Ovary (tissue), 9 donors: ENCODE data around the gene SLC5A7. TPM values are rescaled to one million over a fixed set of nuclear protein-coding genes. Genes with fewer than 3 reads are reported as not detected.

Experiments
- DNase-seq, 5 donors: peaks; one replicate each; pipeline ENCODE4 v3.0.0-alpha.2; 2019 to 2020
- H3K27ac ChIP-seq, 2 donors: fragments of 200-600 bp; one replicate each; pipeline versions ENCODE4 v1.5.1 to v1.8.0; 2019 to 2022
- H3K27me3 ChIP-seq: fragments of 200-600 bp; one replicate; pipeline ENCODE4 v1.8.0; 2022
- H3K36me3 ChIP-seq: fragments of 200-600 bp; sonication (generic); one replicate; pipeline ENCODE4 v1.5.1; 2019
- H3K4me1 ChIP-seq: one replicate; pipeline ENCODE4 v1.8.1; 2013; ENCODE audit warnings: mild to moderate bottlenecking, moderate library complexity; ENCODE audit not compliant: insufficient read depth
- H3K4me3 ChIP-seq: fragments of 200-600 bp; sonication (generic); one replicate; pipeline ENCODE4 v1.5.1; 2017
- H3K9me3 ChIP-seq, 2 donors: fragments of 200-600 bp in 1 of 2; sonication (generic) in 1 of 2; one replicate each; pipeline versions ENCODE4 v1.5.1 to v1.8.1; 2013 to 2019; ENCODE audit warnings: mild to moderate bottlenecking in 1 of 2, moderate library complexity in 1 of 2
- EP300 ChIP-seq: sonication (generic); formaldehyde crosslinking; IDR thresholded peaks from one replicate; pipeline ENCODE4 v1.6.1; 2017; ENCODE audit warnings: antibody characterized with exemption
- POLR2A ChIP-seq: fragments of 450-650 bp; IDR thresholded peaks from one replicate; pipeline ENCODE4 v1.6.1; 2017; ENCODE audit warnings: antibody characterized with exemption, mild to moderate bottlenecking, moderate library complexity
- WGBS, 3 donors: extraction: QIAGEN DNeasy Blood & Tissue Kit in 1 of 3; methylation state at CpG; one replicate each; pipeline versions ENCODE4 v1.1.5 to v1.1.7; 2013 to 2017; 5-methylcytosine and 5-hydroxymethylcytosine counted together
- intact Hi-C, 4 donors: fragments of 100-400 bp; cut with DNase I; formaldehyde crosslinking; loops; one replicate each; pipeline versions ENCODE4 v1.11.0 to v1.15.1; 2022 to 2023
- polyA plus RNA-seq, 2 donors: library from polyadenylated mRNA; stranded (reverse); fragments of 200-250 nt in 1 of 2; fragments of 350-450 nt in 1 of 2; fragmentation: Illumina TruSeq in 1 of 2; extraction: RNeasy Lipid Tissue Mini Kit (QIAGEN cat#74804) in 1 of 2; gene quantifications; one replicate each; pipeline ENCODE4 v1.2.3, GENCODE V29; 2013 to 2014
- total RNA-seq, 7 donors: library from RNA; depleted of rRNA in 2 of 7; stranded (reverse); fragments of >200 nt in 2 of 7; fragmentation: NEBNext Ultra II Directional in 3 of 7; extraction: Animal tissue kit (Norgen Biotek cat#: 25700) in 3 of 7; gene quantifications; one replicate each; pipeline versions ENCODE4 v1.1.0 to v1.2.4, GENCODE V29; 2016 to 2023
- TF ChIP-seq, protein P1 (sequence below), 3 donors: fragments of 450-650 bp in 2 of 3; fragments of 200-600 bp in 1 of 3; IDR thresholded peaks; one replicate each; pipeline versions ENCODE4 v1.5.1 to v1.8.0; 2016 to 2022; ENCODE audit warnings: antibody characterized with exemption in 3 of 3, mild to moderate bottlenecking in 1 of 3
- donor health status: DM: no; HTN: no; CAD: no; lungs with moderate emphysema.
- donor health status: DM: no; HTN: no; CAD: no.
- donor health status: Bipolar disorder and iron deficiency.
- donor health status: DM: yes; HTN: yes; CAD: no.
- donor health status: DM: no; HTN: no; CAD: no.
- donor health status: DM: yes; HTN: yes; CAD: no.

Gene SLC5A7
- total and polyA plus RNA-seq, 9 donors = 0.02 to 0.61 (median 0.48) TPM; not detected in 5

DNA sequence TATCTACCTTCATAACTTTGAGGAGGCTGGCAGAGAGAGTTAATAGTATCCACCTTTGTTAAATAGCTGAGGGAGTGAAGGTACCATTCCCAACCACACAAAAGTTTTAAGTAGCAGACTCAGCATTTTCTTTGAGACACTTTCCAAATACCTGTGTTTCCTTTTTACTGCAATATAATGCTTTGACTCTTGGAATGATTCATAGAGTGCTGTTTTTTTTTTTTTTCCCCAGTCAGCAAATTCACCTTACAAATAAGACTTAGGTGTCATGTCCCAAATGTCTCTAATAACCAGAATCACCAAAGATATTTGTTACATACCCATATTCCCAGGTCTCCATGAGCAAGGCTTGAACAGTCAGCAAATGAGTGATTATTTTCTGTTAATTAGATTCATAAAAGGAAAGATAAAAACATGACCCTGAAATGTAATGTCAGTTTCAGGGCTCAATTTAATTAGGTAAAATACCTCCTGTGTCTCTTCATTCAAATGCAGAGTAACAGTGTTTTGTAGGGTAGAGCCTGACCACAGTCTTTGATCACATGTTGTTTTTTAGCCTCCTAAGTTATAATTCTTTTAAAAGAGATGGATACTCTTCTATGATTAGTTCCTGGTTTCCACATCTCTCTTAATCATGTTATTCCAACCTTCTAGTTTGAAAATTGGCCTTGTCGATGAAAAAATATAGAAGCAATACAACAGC is 39.9 kb downstream of the SLC5A7 start:
- Histone ChIP-seq H3K27me3 (no peaks in the 10 kb centered on the region), H3K9me3 (no peaks in the 10 kb centered on the region), H3K27ac (no peak overlapping the region), H3K4me1 (no peaks in the 10 kb centered on the region), H3K4me3 (no peak overlapping the region), H3K36me3 (no peaks in the 10 kb centered on the region)
- TF ChIP-seq, protein P1, sequence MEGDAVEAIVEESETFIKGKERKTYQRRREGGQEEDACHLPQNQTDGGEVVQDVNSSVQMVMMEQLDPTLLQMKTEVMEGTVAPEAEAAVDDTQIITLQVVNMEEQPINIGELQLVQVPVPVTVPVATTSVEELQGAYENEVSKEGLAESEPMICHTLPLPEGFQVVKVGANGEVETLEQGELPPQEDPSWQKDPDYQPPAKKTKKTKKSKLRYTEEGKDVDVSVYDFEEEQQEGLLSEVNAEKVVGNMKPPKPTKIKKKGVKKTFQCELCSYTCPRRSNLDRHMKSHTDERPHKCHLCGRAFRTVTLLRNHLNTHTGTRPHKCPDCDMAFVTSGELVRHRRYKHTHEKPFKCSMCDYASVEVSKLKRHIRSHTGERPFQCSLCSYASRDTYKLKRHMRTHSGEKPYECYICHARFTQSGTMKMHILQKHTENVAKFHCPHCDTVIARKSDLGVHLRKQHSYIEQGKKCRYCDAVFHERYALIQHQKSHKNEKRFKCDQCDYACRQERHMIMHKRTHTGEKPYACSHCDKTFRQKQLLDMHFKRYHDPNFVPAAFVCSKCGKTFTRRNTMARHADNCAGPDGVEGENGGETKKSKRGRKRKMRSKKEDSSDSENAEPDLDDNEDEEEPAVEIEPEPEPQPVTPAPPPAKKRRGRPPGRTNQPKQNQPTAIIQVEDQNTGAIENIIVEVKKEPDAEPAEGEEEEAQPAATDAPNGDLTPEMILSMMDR (IDR thresholded peaks at IDR 0.05) = no peak
- TF ChIP-seq POLR2A (no peak), EP300 (no peak)
- WGBS, 3 donors = 61 to 78% (median 76%) methylated on average over 1 of the region's 1 CpG
- DNase-seq = no peak
- intact Hi-C loops = no loop called here

DNA sequence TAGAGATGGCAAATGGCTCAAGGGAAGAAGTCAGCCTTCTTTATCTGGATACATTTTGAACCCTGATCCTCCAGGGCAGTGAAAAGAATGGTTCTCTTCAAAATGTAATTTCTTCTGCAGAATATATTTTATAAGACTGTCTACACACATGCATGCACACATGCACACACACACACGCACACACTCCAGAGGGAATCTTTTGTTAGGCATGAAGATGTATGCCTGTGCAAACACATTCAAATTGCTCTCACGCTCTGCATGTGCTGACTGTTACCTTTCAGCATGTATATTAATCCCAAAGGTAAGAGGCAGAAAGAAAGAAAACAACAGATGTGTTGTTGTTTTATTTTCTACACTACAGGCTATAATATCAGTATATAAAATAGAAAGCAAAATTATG is 43.2 kb downstream of the SLC5A7 start:
- Histone ChIP-seq H3K27ac (no peak overlapping the region), H3K9me3 (no peaks in the 10 kb centered on the region), H3K4me3 (no peak overlapping the region), H3K4me1 (no peaks in the 10 kb centered on the region), H3K27me3 (no peaks in the 10 kb centered on the region), H3K36me3 (no peaks in the 10 kb centered on the region)
- WGBS, 3 donors = 84 to 86% (median 85%) methylated on average over 2 of the region's 2 CpGs
- no peak for DNase-seq
- TF ChIP-seq, protein P1 (IDR thresholded peaks at IDR 0.05) = no peak
- no peak for TF ChIP-seq EP300
- no peak for TF ChIP-seq POLR2A
- intact Hi-C loops = no loop called here

DNA sequence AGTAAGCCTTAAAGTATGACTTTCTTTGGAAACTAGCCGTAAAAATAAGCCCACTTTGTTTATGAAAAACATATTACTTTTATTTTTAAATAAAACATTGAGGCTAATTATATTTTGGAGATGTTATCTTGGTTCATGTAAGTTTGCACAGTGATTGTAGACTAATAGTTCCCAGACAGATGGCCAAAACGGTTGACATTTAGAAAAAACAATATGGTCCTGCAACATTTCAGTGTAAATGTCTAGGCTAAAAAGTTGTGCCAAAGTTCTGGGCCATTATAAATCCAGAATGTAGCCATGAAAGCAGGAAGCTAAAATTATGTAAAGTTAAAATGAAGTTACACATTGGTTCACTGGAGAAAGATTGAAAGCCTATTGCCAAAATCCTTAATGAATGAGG is 43.6 kb downstream of the SLC5A7 start:
- WGBS, 3 donors = 13 to 24% (median 15%) methylated on average over 2 of the region's 2 CpGs

DNA sequence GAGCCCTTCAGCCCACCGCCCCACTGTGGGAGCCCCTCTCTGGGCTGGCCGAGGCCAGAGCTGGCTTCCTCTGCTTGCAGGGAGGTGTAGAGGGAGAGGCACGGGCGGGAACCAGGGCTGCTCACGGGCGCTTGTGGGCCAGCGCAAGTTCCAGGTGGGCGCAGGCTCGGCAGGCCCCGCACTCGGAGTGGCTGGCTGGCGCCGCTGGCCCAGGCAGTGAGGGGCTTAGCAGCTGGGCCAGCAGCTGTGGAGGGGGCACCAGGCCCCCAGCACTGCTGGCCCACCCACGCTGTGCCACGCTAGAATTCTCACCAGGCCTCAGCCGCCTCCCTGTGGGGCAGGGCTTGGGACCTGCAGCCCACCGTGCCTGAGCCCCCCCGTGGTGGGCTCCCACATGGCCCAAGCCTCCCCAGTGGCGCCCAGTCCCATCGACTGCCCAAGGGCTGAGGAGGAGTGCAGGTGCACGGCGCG is 45.2 kb downstream of the SLC5A7 start:
- TF ChIP-seq, protein P1 (IDR thresholded peaks at IDR 0.05) = no peak
- TF ChIP-seq POLR2A = no peak
- no peak for TF ChIP-seq EP300
- DNase-seq = no peak
- intact Hi-C loops = no loop called here

More for the DNA sequence above, 43.6 kb downstream of the SLC5A7 start:
- Histone ChIP-seq H3K36me3 (no peaks in the 10 kb centered on the region), H3K4me3 (no peak overlapping the region), H3K27me3 (no peaks in the 10 kb centered on the region), H3K27ac (no peak overlapping the region), H3K4me1 (no peaks in the 10 kb centered on the region), H3K9me3 (no peaks in the 10 kb centered on the region)
- TF ChIP-seq EP300 (no peak), POLR2A (no peak)
- TF ChIP-seq, protein P1 (IDR thresholded peaks at IDR 0.05) = no peak
- intact Hi-C loops = no loop called here
- DNase-seq = no peak

More for the DNA sequence above, 45.2 kb downstream of the SLC5A7 start:
- Histone ChIP-seq H3K9me3 (no peaks in the 10 kb centered on the region), H3K36me3 (no peaks in the 10 kb centered on the region), H3K4me3 (no peak overlapping the region), H3K27ac (no peak overlapping the region), H3K4me1 (no peaks in the 10 kb centered on the region), H3K27me3 (no peaks in the 10 kb centered on the region)
- WGBS, 3 donors = 92 to 98% (median 93%) methylated on average over 15 to 23 of the region's 23 CpGs
